DMS 273 (cell line): ENCODE results near the gene PTPRM.

ENCODE experiments used
- DNase-seq: peaks from one replicate; lab custom pipeline; 2025; ENCODE audit not compliant: unreplicated experiment; lab: John Stamatoyannopoulos, UW

The PTPRM gene

DNA sequence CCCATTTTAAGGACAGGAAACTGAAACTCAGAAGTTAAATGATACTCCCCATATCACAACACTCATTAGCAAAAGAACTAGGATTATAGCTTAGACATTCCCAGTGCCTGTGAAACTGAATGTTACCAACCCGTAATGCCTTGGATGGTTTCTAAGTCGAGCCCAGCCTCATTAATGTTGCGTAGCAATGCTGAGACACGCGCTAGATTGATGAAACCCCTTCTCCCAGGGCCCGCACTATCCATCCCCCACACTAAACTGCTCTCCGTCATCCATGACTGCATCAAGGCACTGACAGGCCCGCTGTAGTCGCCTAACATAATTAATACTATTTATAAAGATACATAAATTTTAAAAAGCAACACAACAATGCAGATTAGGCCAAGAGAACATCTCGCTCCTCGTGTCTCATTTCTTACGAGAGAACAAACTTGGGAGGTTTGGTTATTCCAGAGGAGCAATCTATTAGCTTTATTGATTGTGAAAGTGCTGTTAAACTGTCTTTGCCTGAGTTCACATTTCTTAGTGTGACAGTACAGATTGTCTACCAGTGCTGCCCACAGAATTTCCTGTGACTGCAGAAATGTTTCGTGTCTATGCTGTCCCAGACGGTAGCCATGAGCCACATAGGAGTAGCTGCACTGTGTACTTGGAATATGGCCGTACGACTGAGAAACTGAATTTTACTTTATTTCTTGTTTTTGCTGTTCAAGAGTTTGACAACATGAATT is 729.9 kb downstream of the PTPRM start:
- no peak for DNase-seq

DNA sequence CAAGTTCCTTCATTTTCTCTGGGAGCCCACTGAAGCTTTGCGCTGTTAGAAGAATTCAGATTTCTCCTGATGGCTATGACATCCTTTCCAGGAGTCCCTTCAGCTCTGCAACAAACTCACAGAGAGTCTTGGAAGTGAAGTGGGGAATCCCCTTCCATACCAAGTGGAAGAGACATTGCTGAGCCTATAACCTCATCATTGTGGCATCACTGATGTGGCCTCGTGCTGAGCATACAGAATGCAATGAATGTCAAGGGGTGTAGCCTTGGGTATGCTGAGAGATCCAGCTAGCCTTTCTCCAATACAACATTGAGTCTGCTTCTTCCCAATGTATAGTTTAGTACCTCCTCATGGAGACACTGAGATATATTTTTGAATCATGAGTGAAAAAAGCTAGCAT is 731.1 kb downstream of the PTPRM start:
- no peak for DNase-seq

DNA sequence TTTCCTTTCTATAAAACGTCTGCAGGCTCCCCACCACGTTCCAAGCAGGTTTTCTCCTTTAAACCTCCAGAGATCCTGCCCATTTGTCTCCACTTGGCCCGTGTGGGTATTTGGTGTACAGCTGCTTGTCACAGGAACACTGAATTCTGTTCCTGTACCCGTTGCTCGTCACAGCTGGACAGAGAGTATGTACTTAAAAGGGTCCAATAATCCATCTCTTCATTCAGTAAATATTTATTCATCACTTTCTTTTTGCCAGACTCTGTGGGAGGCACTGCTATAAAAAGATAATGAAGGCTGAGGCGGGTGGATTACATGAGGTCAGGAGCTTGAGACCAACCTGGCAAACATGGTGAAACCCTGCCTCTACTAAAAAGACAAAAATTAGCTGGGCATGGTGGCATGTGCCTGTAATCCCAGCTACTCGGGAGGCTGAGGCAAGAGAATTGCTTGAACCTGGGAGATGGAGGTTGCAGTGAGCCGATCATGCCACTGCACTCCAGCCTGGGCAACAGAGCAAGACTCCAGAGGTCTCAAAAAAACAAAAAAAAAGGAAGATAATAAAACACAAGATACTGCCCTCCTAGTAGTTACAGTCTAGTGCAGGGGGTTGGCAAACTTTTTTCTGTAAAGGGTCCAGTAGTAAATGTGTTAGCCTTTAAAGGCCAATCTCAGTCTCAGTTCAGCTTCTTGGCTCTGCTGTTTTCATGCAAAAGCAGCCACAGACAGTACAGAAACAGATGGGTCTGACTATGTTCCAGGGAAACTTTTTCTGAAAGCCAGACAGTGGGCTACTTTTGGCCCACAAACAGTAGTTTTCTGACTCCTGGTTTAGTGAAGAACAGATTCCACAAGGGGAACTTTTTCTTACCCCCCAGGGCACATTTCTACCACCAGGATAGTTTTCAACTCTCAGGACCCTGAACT is 732.2 kb downstream of the PTPRM start:
- DNase-seq = no peak

DNA sequence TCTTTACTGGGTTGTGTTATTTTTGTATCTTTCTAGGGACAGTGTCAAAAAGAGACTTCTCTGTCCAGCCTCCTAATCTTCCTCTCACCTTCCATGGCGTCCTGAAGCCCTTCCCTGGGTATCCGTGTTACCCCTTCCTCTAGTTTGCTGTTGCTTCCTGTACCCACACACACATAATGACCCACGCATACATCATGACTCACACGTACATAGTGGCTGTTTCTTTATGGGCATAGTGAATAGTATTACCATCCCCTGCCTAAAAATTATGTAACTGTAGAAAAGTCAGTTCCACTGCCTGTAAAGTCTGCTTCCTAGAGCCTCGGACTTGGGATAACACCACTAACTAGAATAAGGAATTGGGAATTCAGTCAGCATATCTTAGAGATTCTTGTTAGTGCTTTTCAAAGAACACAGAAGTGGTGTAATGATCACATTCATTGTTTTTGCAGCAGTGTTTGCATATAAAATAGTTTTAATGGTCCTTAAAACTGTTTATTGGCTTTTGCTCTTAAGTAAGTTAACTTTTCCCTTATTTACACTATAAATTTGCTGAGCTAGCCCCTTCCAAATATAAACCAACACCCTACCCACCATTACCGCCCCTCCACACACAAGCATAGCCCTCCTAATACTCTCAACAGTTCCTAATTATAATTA is 733.8 kb downstream of the PTPRM start:
- no peak for DNase-seq

DNA sequence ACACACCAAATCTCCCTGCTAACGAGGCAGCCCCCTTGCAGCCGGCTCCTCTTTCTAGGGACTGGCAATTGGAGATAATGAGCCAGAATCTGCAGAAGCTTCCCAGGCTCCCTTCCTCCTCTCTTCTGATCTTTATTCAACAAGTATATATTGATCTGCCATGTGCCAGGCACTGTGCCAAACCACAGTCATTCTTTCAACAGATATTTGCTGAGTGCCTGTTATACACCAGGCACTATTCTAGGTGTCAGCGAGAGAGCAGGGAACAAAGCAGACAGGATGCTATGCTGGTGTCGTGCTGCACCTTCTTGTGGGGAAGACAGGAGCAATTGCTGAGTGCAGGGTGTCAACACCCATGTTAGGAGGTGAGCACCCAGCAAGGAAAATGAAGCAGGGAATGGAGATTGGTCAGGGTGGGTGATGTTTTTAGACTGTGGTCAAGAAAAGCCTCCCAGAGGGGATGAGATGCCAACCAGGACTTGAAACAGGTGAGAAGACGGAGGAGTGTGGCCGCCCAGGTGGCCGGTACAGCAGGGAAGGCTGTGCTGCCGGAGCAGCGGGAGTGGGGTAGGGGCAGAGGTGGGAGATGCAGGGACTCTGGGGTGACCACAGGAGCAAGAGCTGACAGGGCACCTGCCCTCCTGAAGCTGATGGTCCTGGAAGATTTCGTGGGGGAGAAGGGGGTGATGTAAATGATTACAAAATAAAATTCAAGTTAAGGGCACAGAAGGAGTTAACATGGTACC is 734.5 kb downstream of the PTPRM start:
- DNase-seq = no peak

- no peak for DNase-seq
Measured at GRCh38 chr18:8303151-8303755, 736.1 kb downstream of the PTPRM start.

DNA sequence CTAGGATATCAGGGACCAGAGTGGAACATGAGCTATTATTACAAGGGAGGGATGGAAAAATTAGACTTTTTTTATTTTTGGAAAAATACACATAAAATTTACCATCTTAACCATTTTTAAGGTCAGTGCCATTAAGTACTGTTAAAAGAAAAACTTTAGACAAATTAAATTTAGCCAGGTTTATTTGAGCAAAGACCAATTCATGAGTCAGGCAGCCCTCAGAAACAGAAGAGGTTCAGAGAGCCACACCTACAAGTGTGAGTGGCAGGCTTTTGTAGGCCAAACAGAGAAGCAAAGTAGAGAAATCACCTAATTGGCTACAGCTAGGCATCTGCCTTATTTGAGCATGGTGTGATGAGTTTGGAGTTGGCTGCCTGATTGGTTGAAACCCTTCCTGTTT is 740.8 kb downstream of the PTPRM start:
- no peak for DNase-seq

DNA sequence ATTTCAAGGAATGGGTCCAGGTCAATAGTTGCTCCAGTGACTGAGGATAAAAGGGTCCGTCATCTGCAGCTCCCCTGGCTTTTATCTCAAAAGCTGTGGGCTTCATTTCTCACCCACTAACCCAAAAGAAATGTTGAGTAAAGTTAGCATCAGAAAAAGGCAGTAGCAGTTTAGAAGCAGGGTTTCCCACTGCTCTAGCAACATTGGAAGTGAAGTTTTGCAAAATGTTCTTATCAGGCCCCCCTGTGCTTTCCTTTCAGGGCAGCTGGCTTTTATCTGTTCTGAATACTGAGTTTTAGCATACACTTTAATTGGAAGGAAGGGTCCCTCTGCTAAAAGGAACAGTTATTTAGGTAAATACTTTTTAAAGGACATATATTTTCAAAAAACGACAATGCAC is 745.9 kb downstream of the PTPRM start:
- DNase-seq = no peak

DNA sequence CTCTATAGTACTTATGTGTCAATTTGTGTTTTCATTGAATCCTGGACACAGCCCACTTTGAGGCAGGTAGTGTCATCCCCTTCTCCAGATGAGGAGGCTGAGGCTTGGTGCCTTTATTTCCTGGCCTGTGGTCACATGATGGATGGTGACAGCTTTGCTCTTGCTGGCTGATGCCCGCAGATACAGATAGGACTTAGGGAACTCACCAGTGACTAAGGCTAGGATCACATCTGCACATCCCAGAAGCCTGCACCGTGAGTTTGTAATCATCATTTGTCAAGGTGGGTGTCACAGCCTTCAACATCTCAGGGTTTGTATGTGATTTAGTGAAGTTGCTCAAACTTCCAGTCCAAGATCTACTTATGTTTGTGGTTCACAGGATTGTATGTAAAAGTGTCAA is 747.0 kb downstream of the PTPRM start:
- DNase-seq = no peak

DNA sequence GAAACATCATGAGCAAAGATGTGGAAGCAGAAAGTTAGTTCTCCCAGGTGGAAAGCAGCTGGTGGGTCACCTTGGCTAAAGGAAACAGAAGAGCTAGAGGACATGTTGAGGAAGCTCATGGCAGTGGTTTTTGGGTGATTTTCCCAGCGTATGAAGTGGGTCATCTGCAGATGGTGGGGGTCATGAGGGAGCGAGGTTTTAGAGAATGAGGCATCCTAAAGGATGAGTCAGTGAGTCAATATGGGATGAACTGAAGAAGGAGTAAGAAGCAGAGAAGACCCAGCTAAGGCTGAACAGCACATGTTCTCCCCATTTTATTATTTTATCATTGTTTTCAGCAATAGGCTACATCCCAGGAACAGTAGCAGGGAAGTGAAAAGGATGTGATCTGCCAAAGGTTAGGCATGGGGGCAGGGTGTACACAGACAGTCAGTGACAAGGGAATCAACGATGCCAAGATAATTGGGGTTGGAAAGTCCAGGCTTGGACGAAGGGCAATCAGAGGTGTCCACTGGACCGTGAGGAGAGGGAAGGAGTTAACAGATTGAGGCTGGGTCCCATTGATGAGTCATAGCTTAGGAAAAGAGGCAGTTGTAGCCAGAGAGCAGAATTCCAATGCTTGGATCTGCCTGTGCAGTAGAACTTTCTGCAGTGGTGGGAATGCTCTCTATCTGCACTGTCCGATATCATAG is 752.8 kb downstream of the PTPRM start:
- DNase-seq = no peak

DNA sequence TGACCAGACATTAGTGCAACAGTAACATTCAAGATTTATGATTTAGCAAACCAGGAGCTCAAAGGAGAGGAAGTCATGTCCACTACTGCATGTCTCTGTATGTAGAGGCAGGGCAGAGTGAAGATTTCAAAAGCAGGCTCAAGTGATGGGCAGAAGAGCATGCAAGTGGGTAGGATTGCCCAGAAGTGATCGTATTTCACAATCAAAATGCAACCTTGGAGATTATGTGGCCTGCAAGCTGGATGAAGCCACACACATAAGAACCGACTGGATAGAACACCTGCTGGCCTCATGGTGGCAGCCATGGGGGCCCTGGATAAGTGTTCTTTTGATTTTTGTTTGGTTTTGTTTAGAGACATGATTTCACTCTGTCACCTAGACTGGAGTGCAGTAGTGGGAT is 755.4 kb downstream of the PTPRM start:
- DNase-seq = no peak

GRCh38 chr18:8324343-8325065 is 757.4 kb downstream of the PTPRM start:
- DNase-seq = no peak

- DNase-seq = no peak
Measured at GRCh38 chr18:8326763-8327394, 759.8 kb downstream of the PTPRM start.

- DNase-seq = no peak
Measured at GRCh38 chr18:8328126-8328525, 761.0 kb downstream of the PTPRM start.

DNA sequence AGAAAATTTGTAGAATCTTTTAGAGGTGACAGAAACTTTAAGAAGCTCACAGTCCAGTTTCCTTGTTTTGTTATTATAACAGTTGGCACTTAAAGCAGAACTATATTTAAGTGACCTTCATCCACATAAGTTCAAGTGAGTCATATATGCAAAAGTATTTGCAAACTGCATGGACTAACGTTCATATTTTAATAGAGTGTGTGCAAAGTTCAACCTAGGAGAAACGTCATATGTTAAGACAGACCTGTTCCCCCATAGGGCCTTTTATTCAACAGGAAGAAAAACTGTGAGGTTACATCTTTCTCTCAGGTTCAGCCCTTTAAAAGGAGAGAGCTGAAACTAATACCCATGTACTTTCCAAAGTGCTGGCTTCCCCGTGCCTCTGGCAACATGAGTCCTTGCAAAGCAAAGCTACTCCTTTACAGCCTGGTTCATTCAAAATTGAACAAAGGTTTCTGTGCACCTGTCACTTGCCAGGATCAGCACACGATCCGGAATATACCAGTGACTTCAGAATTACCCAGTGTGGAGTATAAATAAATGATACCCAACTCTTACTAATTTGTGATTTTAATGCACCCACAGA is 762.2 kb downstream of the PTPRM start:
- DNase-seq = no peak

- DNase-seq = no peak
Measured at GRCh38 chr18:8330575-8330974, 763.5 kb downstream of the PTPRM start.

- DNase-seq = no peak
Measured at GRCh38 chr18:8332286-8332685, 765.2 kb downstream of the PTPRM start.

- no peak for DNase-seq
Measured at GRCh38 chr18:8333961-8334360, 766.8 kb downstream of the PTPRM start.

DNA sequence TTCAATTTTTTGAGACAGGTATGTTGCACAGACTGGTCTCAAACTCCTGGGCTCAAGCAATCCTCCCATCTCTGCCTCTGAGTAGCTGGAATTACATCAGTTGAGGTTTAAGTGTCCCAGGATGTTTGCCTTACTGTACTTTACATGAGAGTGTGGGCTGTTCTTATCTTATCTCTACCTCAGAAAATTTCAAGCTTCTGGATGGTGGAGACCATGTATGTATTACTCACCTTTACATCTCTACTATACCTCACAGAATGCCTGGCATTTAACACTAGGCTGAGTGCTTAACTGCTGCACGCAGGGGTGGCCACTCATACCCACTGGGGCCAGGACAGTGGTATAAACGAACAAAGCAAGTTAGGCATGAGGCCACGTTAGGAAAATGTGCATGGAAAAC is 770.1 kb downstream of the PTPRM start:
- DNase-seq = no peak
